Suppressor macrophage (primary cell): ENCODE data around the gene TXNDC11.

Source experiments
- DNase-seq, 4 experiments: peaks; one replicate each; pipeline ENCODE4 v3.0.0-alpha.2; 2020 to 2022

Gene TXNDC11

DNA sequence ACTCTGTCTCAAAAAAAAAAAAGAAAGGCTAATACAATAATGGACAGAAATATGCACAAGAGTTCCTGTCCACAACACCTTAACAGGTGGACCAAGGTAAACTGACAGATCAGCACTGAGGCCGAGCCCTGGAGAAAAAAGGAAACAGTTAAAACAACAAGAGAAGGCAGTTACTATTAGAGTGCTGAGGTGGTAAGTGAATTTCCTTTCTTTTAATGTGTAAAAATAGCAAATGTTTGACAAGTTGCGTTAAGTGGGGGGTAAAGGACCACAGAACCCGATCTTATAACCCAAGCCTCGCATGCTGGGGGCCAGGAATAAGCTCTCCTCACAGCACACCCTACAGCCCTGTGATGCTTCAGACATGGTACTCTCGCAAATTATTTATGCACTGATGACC, 24.8 kb downstream of the TXNDC11 start:
- DNase-seq = no peak

DNA sequence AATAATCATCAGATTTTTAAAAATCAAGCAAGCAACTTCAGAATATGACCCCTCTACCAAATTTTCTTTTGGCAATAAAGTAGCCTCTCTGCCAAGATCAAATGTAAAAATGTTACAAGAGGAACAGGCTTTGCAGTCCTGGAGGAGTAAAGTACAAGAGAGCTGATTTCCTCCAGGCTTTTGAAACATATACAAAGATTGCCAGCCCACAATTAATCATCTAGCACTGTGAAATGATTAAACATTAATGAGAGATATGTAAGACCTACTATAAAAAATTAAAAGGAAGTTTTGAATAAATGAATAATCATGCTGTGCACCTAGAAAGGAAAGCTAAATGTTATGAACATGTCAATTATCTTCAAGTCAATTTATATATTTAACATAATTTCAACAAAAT, 26.3 kb downstream of the TXNDC11 start:
- no peak for DNase-seq

DNA sequence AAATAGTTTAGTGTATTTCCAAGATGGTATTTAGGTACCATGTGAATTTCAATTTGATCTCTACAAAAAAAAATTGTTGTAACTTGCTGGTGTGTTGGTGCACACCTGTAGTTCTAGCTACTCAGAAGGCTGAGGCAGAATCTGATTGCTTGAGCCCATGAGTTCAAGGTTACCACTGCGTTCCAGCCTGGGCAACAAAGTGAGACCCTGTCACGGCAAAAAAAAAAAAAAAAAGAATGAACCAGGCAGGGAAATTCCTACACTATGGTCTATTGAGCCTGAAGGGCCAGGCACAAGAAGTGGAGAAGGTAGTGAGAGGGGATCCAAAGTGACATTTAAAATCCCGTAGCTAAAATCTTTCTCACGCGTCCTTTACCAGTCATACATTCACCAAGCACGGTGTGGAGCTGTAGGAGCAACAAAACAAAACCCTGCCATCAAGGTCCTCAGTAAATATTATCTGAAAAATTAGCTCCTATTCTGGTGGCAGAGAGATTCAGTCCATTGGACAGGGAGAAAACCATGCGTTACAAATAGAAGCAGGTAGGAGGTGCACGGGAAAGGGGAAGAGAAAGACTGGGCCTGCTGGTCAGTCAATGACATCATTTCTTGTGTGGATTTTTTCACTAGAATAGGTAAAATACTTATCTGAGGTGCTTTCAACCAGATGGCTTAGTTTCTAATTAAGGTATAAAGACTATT, 27.3 kb downstream of the TXNDC11 start:
- DNase-seq = no peak

DNA sequence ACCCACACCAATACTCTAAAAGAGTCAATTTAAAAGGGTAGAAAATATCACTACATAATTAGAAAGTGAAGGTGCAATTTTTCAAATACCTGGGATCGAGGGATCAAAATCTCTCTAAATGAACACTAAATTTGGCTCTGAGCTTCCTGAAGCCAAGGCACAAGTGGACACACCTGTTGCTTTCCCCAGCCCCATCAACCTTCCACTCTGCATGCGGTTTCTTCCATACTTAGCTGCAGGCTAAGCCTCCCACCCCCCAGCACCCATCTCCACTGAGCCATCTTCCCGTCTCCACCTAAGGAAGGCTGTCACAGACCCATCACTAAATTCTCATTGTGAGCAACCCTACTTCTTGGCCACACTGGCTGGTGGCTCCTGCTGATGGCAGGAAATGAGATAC, 30.5 kb downstream of the TXNDC11 start:
- DNase-seq = no peak

DNA sequence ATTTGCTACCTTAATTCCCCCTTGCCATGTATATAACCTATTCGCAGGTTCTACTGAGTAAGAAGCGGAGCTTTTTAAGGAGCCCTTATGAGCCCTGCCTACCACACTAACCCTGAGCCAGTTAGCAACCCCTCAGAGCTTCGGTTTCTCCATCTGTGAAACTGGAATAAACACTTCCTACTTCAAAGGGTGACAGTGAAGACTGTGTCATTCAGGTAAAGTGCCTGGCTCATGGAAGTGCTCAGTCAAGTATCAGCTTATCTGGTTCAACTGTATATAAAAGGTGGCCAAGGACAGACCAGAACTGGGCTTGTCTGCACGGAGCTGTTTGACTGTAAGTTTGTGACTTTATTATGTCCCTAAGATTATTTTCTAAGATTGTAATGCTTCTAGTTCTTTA, 31.0 kb downstream of the TXNDC11 start:
- DNase-seq = no peak

DNA sequence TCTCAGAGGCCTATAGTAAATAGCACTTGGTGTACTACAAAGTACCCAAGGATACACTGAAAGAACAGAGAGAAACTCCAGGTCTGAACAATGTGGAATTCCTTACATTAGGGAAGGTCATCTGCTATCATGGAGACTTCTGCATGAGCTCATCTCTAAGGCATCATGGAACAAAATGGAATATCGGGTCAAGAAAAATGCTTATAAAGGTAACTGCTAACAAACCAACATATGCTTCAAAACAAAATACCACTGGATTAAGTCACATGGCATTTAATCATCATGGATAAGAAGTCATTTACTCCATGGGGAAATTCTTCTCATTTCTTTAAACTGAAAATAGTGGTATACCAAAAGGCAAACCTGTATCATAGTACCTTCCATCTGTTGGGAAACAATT, 34.2 kb downstream of the TXNDC11 start:
- DNase-seq = no peak

DNA sequence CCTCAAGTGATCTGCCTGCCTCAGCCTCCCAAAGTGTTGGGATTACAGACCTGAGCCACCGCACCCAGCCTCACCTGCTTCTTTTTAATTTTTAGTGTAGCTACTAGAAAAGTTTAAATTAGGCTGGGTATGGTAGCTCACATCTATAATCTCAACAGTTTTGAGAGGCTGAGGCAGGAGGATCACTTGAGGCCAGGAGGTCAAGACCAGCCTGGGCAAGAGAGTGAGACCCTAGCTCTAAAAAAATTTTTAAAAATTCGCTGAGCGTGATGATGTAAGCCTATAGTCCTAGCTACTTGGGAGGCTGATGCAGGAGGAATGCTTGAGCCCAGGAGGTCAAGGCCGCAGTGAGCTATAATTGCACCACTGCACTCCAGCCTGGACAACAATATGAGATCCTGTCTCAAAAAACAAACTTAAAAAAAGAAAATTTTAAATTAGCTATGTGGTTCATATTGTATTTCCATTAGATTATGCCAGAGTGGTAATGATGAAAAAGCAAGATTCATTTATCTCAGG, 34.9 kb downstream of the TXNDC11 start:
- DNase-seq = no peak

DNA sequence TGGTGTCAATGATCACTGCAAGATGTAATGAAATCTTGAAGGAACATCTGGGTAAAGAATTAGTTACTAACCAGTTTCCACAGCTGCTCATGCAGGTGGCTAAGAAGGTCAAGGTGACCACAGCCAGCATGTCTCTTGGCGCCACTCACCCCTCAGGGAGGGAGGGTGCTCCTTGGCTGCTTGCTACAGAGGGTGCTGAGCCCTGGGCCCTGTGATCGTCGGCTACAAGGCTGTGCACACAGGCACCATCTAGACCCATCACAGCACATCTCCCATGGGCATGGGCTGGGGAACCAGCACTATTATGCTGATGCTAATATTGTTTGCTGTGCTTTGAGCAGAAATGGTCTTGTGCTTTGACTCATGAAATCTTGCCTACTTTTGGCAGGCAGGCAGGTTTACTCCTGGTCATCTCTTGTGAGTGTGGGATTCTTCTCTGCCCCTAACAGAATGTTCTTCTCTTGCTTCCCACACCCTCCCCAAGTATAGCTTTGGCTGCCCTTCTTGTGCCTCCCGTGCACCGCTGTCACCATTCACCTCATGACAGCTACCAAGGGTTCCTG, 36.4 kb downstream of the TXNDC11 start:
- no peak for DNase-seq

DNA sequence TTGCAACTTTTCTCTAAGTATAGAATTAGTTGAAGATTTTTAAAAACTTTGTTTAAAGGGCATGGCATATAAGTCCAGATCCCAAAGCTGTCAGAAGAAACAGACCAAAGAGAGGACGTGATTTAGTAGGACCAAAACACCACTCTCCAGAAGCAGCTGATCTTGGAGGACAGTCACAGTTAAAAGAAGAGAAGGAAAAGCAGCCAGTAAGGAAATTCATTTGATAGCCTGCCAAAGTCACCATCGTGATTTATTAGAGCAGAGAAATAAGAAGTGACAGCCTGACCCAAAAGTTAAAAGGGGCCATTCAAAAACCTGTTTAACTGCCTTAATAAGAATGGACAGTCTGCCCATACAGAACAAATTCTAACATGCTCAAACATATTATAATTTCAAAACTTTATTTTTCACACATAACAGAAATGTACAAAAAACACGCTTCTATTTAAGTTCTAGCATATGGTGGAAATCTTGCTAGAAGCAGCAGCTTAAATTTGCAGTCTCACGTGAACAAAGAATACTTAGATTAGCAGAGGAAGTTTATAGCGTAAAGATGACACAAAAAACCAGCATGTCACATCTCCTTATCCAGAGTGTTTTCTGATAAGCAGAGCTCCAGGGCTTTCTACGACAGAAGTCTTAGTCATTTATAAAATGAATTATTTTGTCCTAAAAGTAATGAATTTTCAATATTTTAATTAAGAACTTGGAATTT, 37.2 kb downstream of the TXNDC11 start:
- DNase-seq = no peak

DNA sequence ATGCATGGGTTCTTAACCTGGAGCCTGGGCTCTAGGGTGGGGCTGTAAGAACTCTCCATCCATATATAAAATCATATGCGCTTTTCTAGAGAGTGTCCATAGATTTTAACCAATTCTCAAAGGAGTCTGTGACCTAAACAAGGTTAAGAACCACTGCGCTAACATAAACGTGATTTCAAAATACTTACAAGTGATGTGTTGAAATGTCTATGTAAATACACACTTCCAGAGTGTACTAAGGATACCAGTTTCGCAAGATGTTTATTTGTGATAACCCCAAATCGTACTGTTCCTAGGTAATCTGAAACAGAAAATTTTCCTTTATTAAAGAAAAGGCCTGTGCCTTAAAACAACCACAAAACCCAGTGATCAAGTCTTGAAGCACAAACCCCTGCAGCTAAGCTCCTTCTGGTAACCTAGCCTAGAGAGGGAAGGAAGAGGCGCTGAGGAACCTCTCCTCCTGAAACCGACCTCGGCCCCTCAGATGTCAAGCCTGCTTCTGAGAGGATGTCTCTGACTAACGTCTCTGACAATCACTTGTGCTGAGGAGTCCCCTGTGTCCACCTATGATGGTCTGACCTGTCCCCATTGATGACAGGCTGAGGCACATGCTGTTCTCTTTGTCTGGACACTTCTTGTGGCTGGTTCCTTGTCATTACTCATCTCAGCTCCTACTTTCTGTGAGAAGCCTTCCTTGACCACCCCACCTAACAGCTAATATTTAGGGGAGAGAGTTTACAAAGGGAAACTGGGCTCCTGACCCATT, 42.2 kb downstream of the TXNDC11 start:
- DNase-seq = peak; percentile 24 to 45 (median 40)

DNA sequence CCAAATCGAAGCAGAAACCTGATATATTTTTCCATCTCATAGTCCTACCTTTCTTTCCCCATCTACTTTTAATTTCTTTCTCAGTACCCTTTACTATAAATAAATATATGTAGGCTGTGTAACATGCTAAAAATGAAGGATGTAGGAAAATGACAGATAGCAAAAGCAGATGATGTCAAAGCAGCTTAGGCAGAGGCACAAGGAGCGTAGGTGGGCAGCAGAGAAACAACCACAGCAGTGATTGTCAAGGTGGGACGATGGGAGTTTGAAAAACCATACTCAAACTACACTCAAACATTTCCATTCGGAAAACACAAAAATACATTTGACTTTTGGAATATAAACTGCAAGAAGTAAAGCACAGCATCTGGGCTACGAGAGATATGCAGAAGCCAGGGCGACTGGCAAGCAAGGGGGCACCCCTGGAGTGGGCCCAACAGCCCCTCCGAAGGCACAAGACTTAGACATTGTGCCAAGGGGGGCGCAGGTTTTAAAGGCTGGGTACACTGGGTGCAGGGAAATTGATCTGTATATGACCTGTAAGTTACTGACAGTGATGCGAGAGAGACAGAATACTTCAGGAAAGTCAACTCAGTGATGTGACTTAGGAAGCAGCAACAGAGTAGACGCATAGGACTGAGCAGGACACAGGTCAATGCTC, 43.3 kb downstream of the TXNDC11 start:
- no peak for DNase-seq

DNA sequence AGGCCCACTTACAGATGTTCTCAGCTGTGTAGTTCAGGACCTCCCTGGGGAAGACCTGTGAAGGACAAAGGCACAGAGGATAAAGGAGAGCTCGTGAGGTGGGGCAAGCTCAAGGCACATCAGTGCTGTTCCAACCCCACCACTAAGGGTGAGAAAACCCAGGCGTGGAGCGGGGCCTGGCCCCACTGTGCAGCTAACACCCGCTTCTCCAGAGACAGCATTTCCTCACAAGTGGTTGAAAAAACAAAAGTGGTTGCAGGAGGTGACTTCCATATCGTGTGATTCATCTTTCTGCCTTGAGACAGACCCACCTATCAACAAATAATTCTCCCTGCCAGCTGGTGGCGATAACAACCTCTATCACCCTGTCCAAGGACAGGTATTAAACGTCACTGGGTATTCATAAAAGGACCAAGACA, 44.4 kb downstream of the TXNDC11 start:
- DNase-seq = no peak

DNA sequence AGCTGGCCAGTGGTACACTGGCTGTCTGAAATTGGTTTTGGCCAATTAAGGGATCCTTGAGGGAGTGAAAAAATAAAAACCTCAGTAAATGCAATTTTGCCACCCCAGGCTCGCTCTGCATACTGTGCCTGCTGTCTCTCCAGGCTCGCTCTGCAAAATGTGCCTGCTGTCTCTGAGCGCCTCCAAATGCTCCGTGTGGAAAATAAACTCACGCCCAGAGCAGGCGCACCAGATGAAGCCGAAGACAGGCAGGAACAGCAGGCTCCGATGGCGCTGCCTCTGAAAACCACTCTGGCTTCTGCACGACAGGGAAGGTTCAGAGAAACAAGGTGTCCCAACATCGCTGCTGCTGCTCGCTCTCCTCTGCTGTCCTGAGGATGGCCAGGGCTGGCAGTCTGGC, 45.3 kb downstream of the TXNDC11 start:
- no peak for DNase-seq

DNA sequence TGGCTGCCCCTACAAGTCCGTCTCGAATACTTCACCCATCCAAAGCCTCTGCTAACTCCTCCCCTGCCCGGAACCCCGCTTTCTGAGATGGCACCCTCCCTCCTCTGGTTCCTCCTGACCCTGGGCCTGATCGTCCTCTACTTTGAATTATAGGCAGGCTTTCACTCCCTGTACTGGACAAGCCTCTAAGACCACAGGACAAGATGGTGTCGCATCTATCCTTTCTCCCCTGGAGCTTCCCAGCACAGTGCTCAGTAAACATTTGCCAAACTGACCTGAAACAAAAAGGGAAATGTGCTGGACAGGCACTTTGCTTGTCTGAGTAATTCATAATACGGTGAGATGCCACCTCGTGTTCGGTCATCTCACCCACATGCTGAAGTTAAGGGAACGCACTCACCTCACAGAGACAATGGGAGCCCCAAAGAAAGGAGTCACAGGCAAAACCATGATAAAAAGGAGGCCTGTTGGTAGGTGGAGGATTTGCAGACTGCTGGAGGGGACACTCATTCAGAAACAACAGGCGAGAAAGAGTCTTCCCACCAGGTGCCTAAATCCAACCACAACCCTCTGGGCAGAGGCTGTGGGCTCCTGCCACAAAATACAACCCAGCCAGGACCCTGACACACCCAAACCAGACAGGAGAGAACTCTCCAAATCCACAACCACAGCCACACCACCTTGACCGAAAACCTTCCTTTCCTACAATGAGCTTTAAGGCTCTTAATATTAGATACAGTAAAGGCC, 46.2 kb downstream of the TXNDC11 start:
- no peak for DNase-seq

DNA sequence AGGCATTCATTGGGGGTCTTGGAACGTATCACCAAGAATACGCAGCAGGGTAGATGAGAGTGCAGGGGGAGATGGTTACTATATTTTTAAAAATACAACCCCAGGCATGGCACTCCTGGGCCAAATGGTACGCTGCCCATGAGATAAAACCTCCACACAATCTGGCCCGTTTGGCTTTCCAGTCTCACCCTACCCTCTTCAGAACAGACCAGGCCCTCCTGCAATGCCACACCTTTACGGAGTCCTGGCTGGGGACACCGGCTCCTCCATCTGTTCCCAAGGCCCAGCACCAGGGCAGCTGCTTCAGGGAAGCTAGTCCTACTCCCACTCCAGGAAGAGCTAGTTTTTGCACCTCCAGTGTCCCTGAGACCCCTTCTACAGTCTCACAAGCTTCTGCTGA, 50.0 kb downstream of the TXNDC11 start:
- no peak for DNase-seq

DNA sequence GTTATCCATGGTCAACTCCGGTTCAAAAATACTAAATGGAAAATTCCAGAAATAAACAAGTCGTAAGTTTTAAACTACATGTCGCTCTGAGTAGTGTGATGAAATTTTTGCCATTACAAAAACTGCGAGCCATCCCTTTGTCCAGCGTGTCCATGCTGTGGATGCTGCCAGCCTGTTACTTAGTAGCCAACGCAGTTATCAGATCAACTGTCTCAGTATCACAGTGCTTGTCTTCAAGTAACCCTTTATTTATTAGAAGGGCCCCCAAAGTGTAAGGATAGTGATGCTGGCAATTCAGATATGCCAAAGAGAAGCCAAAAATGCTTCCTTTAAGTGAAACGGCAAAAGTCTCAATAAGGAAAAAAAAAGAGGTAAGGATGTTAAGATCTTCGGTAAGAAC, 50.5 kb downstream of the TXNDC11 start:
- no peak for DNase-seq

DNA sequence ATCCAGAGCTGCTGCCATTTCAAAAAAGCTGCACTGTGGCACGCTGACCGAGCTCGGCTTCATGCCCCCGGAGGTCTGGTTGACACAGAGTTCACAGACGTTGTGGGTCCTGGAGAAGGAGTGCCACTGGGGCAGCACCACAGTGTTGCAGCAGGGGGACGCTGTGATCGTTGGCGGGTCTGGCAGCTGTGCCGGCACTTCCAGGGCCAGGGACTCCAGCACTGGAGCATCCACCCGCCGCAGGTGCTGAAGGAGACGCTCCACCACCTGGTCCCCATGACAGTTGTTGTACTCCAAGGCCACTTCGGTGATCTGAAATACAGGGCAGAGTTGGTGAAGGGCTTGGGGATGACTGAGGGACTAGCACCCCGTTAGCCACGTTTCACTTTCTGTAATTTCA, 50.9 kb downstream of the TXNDC11 start:
- DNase-seq = no peak

DNA sequence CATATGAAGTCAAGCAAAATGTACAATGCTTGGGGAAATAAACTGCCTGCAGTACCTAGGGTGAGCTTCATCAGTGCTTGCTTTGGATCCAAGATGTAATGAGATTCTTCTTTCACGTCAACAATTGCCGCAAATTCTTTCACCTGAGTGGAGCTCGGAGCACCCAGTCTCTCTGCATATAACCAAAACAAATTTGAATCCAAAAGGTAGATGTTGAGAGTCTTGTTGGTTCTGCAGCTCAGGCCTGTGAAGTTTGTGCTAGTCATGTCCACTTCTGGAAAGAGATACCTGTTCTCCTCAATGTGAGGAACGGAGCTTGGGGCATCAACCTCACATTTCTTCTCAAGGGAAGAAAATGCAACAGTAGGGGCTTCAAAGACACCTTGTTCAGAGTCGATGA, 51.4 kb downstream of the TXNDC11 start:
- DNase-seq = no peak

DNA sequence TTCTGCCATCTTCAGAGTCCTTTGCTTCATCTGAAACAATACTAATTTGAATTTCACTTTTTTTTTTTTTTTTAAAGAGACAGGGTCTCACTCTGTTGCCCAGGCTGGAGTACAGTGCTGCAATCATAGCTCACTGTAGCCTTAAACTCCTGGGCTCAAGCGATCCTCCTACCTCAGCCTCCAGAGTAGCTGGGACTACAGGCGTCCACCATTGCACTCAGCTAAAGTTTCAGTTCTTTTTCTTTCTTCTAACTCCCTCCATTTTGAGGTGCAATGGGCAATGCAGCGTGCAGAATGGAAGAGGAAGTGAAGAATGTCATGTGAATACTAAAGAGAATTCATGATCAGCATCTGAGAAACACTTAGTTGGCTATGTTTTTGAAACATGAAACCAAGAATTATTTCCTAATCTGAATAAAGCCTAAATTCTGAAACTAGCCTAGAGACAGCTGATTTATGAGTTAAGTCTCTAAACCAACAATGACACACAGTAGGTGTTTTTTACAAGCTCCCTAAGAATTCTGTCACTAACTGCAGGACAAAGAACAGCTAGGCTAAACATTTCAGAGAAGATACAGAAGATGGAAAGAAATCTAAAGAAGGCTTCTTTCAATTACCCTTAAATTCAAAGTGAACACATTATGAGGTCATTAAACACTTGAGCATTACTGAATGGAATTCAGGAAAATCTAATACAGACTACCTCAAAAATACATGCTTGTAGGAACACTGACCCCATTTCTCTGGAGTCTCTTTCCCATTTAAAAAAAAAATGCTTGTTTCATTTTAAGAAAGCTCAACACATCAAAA, 53.4 kb downstream of the TXNDC11 start:
- DNase-seq = peak; percentile 62 to 89 (median 76)

DNA sequence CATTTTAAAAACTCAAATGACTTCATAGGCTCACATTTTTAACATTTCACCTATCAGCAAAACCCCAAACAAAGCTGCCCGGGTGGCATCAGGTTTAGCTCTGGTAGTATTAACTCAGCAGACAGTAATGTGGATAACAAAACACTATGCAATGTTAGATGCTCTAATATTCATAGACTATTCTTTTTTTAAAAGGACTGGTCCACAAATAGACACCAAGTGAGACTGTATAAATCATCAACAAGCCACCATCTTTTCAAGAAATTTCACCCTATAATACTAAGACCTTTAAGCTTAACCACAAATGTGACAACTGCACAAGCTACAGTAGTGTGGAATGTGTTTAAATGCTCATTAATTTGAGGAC, 54.2 kb downstream of the TXNDC11 start:
- no peak for DNase-seq
